HG02610 (cell line): Measurements from ENCODE around the gene ZNF512B.
"Not testable (repeated sequence)": the region's sequence is repeated elsewhere in the genome, so short reads cannot be mapped to it uniquely, and the experiment has no call there.

Source experiments
- ATAC-seq: cut with Tn5 transposase; IDR thresholded peaks from one replicate; pipeline ENCODE4 v1.9.1; 2021; ENCODE audit warnings: mild to moderate bottlenecking, moderate library complexity; ENCODE audit not compliant: unreplicated experiment

The ZNF512B gene

GRCh38 chr20:63937596-63937995 is 32.1 kb downstream of the ZNF512B start:
- no peak for ATAC-seq

GRCh38 chr20:63935447-63935846 is 34.3 kb downstream of the ZNF512B start:
- no peak for ATAC-seq

- ATAC-seq = no peak
These were observed 35.3 kb downstream of the ZNF512B start for GRCh38 chr20:63934271-63935068.

- ATAC-seq = no peak
These were observed 36.1 kb downstream of the ZNF512B start for GRCh38 chr20:63933646-63934045.

GRCh38 chr20:63932606-63933160 is 37.0 kb downstream of the ZNF512B start:
- no peak for ATAC-seq

GRCh38 chr20:63931735-63932134 is 38.0 kb downstream of the ZNF512B start:
- ATAC-seq = no peak

- no peak for ATAC-seq
These were observed 38.7 kb downstream of the ZNF512B start for GRCh38 chr20:63930971-63931553.

- not testable (repeated sequence) for ATAC-seq
These were observed 40.3 kb downstream of the ZNF512B start for GRCh38 chr20:63929473-63929883.

- no peak for ATAC-seq
These were observed 40.7 kb downstream of the ZNF512B start for GRCh38 chr20:63929071-63929470.

GRCh38 chr20:63926298-63926697 is 43.4 kb downstream of the ZNF512B start:
- ATAC-seq = no peak

- no peak for ATAC-seq
These were observed 45.5 kb downstream of the ZNF512B start for GRCh38 chr20:63924241-63924640.

- no peak for ATAC-seq
These were observed 46.1 kb downstream of the ZNF512B start for GRCh38 chr20:63923651-63924050.

GRCh38 chr20:63920226-63920625 is 49.5 kb downstream of the ZNF512B start:
- ATAC-seq = no peak

GRCh38 chr20:63919130-63919529 is 50.6 kb downstream of the ZNF512B start:
- no peak for ATAC-seq

GRCh38 chr20:63917811-63918210 is 51.9 kb downstream of the ZNF512B start:
- ATAC-seq = no peak

GRCh38 chr20:63916371-63916939 is 53.3 kb downstream of the ZNF512B start:
- ATAC-seq = not testable (repeated sequence)

- no peak for ATAC-seq
These were observed 54.3 kb downstream of the ZNF512B start for GRCh38 chr20:63915471-63915870.

- no peak for ATAC-seq
These were observed 56.0 kb downstream of the ZNF512B start for GRCh38 chr20:63913768-63914167.

GRCh38 chr20:63911176-63911575 is 58.6 kb downstream of the ZNF512B start:
- no peak for ATAC-seq

GRCh38 chr20:63908008-63908682 is 61.6 kb downstream of the ZNF512B start:
- peak; percentile 38 for ATAC-seq
